ENCODE data around the gene RAB11FIP4. TPM values are rescaled to one million over a fixed set of nuclear protein-coding genes. Genes with fewer than 3 reads are reported as not detected.

The RAB11FIP4 gene
- total and polyA plus RNA-seq, 10 of the 15 experiments (the other 5 are each of a cell fraction or from before 2014, with no cell fraction given), result 1.4 to 27.0 (median 17.6) TPM

DNA sequence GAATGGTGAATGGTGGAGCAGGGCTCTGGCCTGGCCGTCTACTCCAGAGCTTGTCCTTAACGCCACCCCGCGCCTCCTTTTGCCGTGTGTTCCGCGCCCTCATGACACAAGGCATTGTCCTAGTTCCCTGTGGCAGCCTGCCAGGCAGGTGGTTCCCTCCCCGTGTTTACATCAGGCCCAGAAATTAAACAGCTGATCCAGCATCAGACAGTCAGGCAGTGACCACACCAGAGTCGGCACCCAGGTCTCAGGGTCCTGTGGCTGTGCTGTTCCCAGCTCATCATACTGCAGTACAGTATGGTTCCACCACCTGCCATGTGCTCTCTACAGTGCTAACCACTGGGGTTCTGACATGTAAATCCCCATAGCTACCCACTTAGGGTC, 119.7 kb downstream of the RAB11FIP4 start (continued):
- TF ChIP-seq SPI1 (IDR thresholded peaks at IDR 0.05; ENCODE audit: borderline replicate concordance, insufficient read depth, low read depth, low read length), result no peak
- no peak for TF ChIP-seq CHD4 (IDR thresholded peaks at IDR 0.05)
- no peak for TF ChIP-seq ZNF207 (IDR thresholded peaks at IDR 0.05; ENCODE audit: borderline replicate concordance)
- TF ChIP-seq PML (IDR thresholded peaks at IDR 0.05; ENCODE audit: low read length), result no peak
- TF ChIP-seq NRF1 (conservative IDR thresholded peaks at IDR 0.05; ENCODE audit: low read depth, low read length), result no peak
- no peak for TF ChIP-seq RAD51 (IDR thresholded peaks at IDR 0.05)
- no peak for TF ChIP-seq MYC (IDR thresholded peaks at IDR 0.05; ENCODE audit: insufficient read depth, insufficient read length, insufficient replicate concordance, low read length, severe bottlenecking)
- no peak for TF ChIP-seq GATAD2B (conservative IDR thresholded peaks at IDR 0.05; ENCODE audit: low read depth)
- no peak for TF ChIP-seq NFIC (IDR thresholded peaks at IDR 0.05; ENCODE audit: low read depth, low read length)

GRCh38 chr17:31511580-31511979, 120.1 kb downstream of the RAB11FIP4 start:
- no peak overlapping the region for H3K27ac ChIP-seq (ENCODE audit: control insufficient read depth, insufficient read depth)
- RAD21 ChIA-PET (ENCODE audit: unreplicated experiment), result interaction anchor here (1.5 to 4.7 kb wide), 3 partner anchors 18 to 24 kb away, joined by 6 to 61 read pairs (median 37); no protein-coding TSS in a partner anchor
- H3K9me3 ChIP-seq (replicated peaks; ENCODE audit: control insufficient read depth, insufficient read depth, low read length), result no peaks in the 10 kb centered on the region
- no peak for TF ChIP-seq ELK1 (IDR thresholded peaks at IDR 0.05; ENCODE audit: low read depth, low read length)
- no peak for TF ChIP-seq USF2 (IDR thresholded peaks at IDR 0.05; ENCODE audit: borderline replicate concordance, low read depth, low read length)
- TF ChIP-seq, protein P1, sequence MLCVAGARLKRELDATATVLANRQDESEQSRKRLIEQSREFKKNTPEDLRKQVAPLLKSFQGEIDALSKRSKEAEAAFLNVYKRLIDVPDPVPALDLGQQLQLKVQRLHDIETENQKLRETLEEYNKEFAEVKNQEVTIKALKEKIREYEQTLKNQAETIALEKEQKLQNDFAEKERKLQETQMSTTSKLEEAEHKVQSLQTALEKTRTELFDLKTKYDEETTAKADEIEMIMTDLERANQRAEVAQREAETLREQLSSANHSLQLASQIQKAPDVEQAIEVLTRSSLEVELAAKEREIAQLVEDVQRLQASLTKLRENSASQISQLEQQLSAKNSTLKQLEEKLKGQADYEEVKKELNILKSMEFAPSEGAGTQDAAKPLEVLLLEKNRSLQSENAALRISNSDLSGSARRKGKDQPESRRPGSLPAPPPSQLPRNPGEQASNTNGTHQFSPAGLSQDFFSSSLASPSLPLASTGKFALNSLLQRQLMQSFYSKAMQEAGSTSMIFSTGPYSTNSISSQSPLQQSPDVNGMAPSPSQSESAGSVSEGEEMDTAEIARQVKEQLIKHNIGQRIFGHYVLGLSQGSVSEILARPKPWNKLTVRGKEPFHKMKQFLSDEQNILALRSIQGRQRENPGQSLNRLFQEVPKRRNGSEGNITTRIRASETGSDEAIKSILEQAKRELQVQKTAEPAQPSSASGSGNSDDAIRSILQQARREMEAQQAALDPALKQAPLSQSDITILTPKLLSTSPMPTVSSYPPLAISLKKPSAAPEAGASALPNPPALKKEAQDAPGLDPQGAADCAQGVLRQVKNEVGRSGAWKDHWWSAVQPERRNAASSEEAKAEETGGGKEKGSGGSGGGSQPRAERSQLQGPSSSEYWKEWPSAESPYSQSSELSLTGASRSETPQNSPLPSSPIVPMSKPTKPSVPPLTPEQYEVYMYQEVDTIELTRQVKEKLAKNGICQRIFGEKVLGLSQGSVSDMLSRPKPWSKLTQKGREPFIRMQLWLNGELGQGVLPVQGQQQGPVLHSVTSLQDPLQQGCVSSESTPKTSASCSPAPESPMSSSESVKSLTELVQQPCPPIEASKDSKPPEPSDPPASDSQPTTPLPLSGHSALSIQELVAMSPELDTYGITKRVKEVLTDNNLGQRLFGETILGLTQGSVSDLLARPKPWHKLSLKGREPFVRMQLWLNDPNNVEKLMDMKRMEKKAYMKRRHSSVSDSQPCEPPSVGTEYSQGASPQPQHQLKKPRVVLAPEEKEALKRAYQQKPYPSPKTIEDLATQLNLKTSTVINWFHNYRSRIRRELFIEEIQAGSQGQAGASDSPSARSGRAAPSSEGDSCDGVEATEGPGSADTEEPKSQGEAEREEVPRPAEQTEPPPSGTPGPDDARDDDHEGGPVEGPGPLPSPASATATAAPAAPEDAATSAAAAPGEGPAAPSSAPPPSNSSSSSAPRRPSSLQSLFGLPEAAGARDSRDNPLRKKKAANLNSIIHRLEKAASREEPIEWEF (IDR thresholded peaks at IDR 0.05; ENCODE audit: insufficient replicate concordance, low read depth, low read length), result no peak
- TF ChIP-seq, protein P2, sequence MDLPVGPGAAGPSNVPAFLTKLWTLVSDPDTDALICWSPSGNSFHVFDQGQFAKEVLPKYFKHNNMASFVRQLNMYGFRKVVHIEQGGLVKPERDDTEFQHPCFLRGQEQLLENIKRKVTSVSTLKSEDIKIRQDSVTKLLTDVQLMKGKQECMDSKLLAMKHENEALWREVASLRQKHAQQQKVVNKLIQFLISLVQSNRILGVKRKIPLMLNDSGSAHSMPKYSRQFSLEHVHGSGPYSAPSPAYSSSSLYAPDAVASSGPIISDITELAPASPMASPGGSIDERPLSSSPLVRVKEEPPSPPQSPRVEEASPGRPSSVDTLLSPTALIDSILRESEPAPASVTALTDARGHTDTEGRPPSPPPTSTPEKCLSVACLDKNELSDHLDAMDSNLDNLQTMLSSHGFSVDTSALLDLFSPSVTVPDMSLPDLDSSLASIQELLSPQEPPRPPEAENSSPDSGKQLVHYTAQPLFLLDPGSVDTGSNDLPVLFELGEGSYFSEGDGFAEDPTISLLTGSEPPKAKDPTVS (IDR thresholded peaks at IDR 0.05; ENCODE audit: low read depth, low read length), result no peak
- TF ChIP-seq KDM1A (IDR thresholded peaks at IDR 0.05; ENCODE audit: borderline replicate concordance), result no peak

More at GRCh38 chr17:31511580-31511979, 120.1 kb downstream of the RAB11FIP4 start:
- Histone ChIP-seq H3K27me3 (replicated peaks in 1 of 2; ENCODE audit: control insufficient read depth in 2 of 2, insufficient read depth in 2 of 2, low read length in 1 of 2) (no peaks in the 10 kb centered on the region), H3K9ac (ENCODE audit: control insufficient read depth, insufficient read depth, low read length) (no peak overlapping the region), H3K4me1 (ENCODE audit: control insufficient read depth, insufficient read depth, low read length) (peaks cover 27% of the 10 kb centered on the region), H3K36me3 (ENCODE audit: control insufficient read depth in 2 of 2, insufficient read depth in 2 of 2, low read length in 1 of 2) (peaks cover 2 to 3% of the 10 kb centered on the region in 2 experiments; a peak in 2 of 4 replicates), H2AFZ (ENCODE audit: control insufficient read depth, low read depth, low read length) (no peak overlapping the region), H4K20me1 (ENCODE audit: control insufficient read depth, insufficient read depth) (no peaks in the 10 kb centered on the region), H3K4me3 (no peak overlapping the region), H3K79me2 (ENCODE audit: control insufficient read depth, insufficient read depth, low read length) (peaks cover 15% of the 10 kb centered on the region), H3K4me2 (ENCODE audit: control insufficient read depth, insufficient read depth) (no peak overlapping the region)
- FAIRE-seq, result no peak
- in situ Hi-C loops (cut with MboI) (no loop called here), intact Hi-C loops (cut with micrococcal nuclease; ENCODE audit: unreplicated experiment) (no loop called here)
- POLR2A ChIA-PET, result interaction anchor here (0.5 to 4.0 kb wide), 4 partner anchors 10 to 37 kb away, joined by 3 to 30 read pairs (median 17); no protein-coding TSS in a partner anchor
- no peak for DNase-seq (ENCODE audit: low read depth, low spot score)
- CTCF ChIA-PET, result interaction anchor here (1.1 to 4.0 kb wide), 3 partner anchors 23 to 331 kb away, joined by 4 to 23 read pairs (median 6); no protein-coding TSS in a partner anchor
- 82% methylated on average over 9 of the region's 9 CpGs for WGBS (ENCODE audit: insufficient coverage, insufficient replicate concordance, low lambda C conversion rate, missing lambda C conversion rate)
- SMC1A ChIA-PET (ENCODE audit: uncharacterized antibody, unreplicated experiment), result interaction anchor here (2.8 to 4.4 kb wide), 2 partner anchors 19 to 72 kb away, joined by 10 to 60 read pairs; no protein-coding TSS in a partner anchor
- no peak for ATAC-seq
- BruUV-seq (replicated peaks), result no TSS peak
